SK-N-SH treated with all-trans-retinoic acid at 6 μM for 48 hours (cell line): ENCODE measurements around the gene KIAA1217.

Experiments used
- ATAC-seq: fragments of 200-7000 bp; cut with Tn5 transposase; 3 replicates; pipeline ENCODE4 v1.9.1; 2020; ENCODE audit warnings: mild to moderate bottlenecking, moderate library complexity
- ARNTL ChIP-seq: fragments of 450-650 bp; formaldehyde crosslinking; IDR thresholded peaks from 2 replicates; pipeline ENCODE4 v1.5.0; 2020; ENCODE audit warnings: low read depth, mild to moderate bottlenecking, moderate library complexity, borderline replicate concordance
- BACH2 ChIP-seq: fragments of 250-450 bp; sonication (Bioruptor Pico); IDR thresholded peaks from 2 replicates; pipeline ENCODE4 v1.9.0; 2021; ENCODE audit warnings: mild to moderate bottlenecking, borderline replicate concordance
- CREB5 ChIP-seq: fragments of 250-450 bp; sonication (Bioruptor Pico); IDR thresholded peaks from 2 replicates; pipeline ENCODE4 v1.5.1; 2020; ENCODE audit warnings: low read depth, mild to moderate bottlenecking, moderate library complexity
- CSDC2 ChIP-seq: fragments of 250-450 bp; sonication (Bioruptor Pico); IDR thresholded peaks from 2 replicates; pipeline ENCODE4 v1.5.0; 2020; ENCODE audit warnings: mild to moderate bottlenecking, moderate library complexity
- CSRNP3 ChIP-seq: fragments of 250-450 bp; sonication (Bioruptor Pico); IDR thresholded peaks from 2 replicates; pipeline ENCODE4 v1.5.1; 2021; ENCODE audit warnings: mild to moderate bottlenecking, moderate library complexity
- GLIS3 ChIP-seq: fragments of 250-450 bp; sonication (Bioruptor Pico); IDR thresholded peaks from 2 replicates; pipeline ENCODE4 v1.5.0; 2020; ENCODE audit warnings: mild to moderate bottlenecking, moderate library complexity
- ISL1 ChIP-seq: fragments of 250-450 bp; sonication (Bioruptor Pico); IDR thresholded peaks from 2 replicates; pipeline ENCODE4 v2.1.2; 2022; ENCODE audit warnings: mild to moderate bottlenecking, moderate library complexity
- OSR1 ChIP-seq: fragments of 250-450 bp; sonication (Bioruptor Pico); IDR thresholded peaks from 2 replicates; pipeline ENCODE4 v1.8.0; 2022; ENCODE audit warnings: moderate library complexity, mild to moderate bottlenecking, inconsistent platforms
- PATZ1 ChIP-seq: fragments of 250-450 bp; sonication (Bioruptor Pico); IDR thresholded peaks from 2 replicates; pipeline ENCODE4 v1.8.0; 2020; ENCODE audit warnings: mild to moderate bottlenecking, moderate library complexity, borderline replicate concordance
- POU6F1 ChIP-seq: fragments of 250-450 bp; sonication (Bioruptor Pico); IDR thresholded peaks from 2 replicates; pipeline ENCODE4 v1.8.0; 2021; ENCODE audit warnings: low read depth, mild to moderate bottlenecking, moderate library complexity, borderline replicate concordance
- RARB ChIP-seq: fragments of 250-450 bp; sonication (Bioruptor Pico); IDR thresholded peaks from 2 replicates; pipeline ENCODE4 v1.8.0; 2021; ENCODE audit warnings: mild to moderate bottlenecking, moderate library complexity
- SNAI2 ChIP-seq: fragments of 250-450 bp; sonication (Bioruptor Pico); IDR thresholded peaks from 2 replicates; pipeline ENCODE4 v1.5.0; 2020; ENCODE audit warnings: mild to moderate bottlenecking, moderate library complexity
- TCF4 ChIP-seq: fragments of 250-450 bp; sonication (Bioruptor Pico); IDR thresholded peaks from 2 replicates; pipeline ENCODE4 v1.8.0; 2021; ENCODE audit warnings: mild to moderate bottlenecking, moderate library complexity, borderline replicate concordance
- TOX ChIP-seq: fragments of 250-450 bp; sonication (Bioruptor Pico); IDR thresholded peaks from 2 replicates; pipeline ENCODE4 v1.8.0; 2021; ENCODE audit warnings: mild to moderate bottlenecking, moderate library complexity, borderline replicate concordance
- TSHZ2 ChIP-seq: fragments of 250-450 bp; sonication (Bioruptor Pico); IDR thresholded peaks from 2 replicates; pipeline ENCODE4 v1.5.0; 2020; ENCODE audit warnings: mild to moderate bottlenecking, moderate library complexity
- ZC3H10 ChIP-seq: fragments of 250-450 bp; sonication (Bioruptor Pico); IDR thresholded peaks from 2 replicates; pipeline ENCODE4 v1.5.1; 2021; ENCODE audit warnings: mild to moderate bottlenecking, moderate library complexity
- ZFP3 ChIP-seq: fragments of 250-450 bp; sonication (Bioruptor Pico); IDR thresholded peaks from 2 replicates; pipeline ENCODE4 v1.5.0; 2020; ENCODE audit warnings: mild to moderate bottlenecking, moderate library complexity
- ZFP30 ChIP-seq: fragments of 450-650 bp; formaldehyde crosslinking; IDR thresholded peaks from 2 replicates; pipeline ENCODE4 v1.5.0; 2022; ENCODE audit warnings: mild to moderate bottlenecking, moderate library complexity
- ZNF565 ChIP-seq: fragments of 450-650 bp; formaldehyde crosslinking; conservative IDR thresholded peaks from 2 replicates; pipeline ENCODE4 v1.5.0; 2020; ENCODE audit warnings: low read depth, mild to moderate bottlenecking, moderate library complexity
- ZNF70 ChIP-seq: fragments of 450-650 bp; formaldehyde crosslinking; IDR thresholded peaks from 2 replicates; pipeline ENCODE4 v1.5.0; 2020; ENCODE audit warnings: mild to moderate bottlenecking, moderate library complexity
- ZNF8 ChIP-seq: fragments of 450-650 bp; formaldehyde crosslinking; IDR thresholded peaks from 2 replicates; pipeline ENCODE4 v1.5.0; 2020; ENCODE audit warnings: mild to moderate bottlenecking, moderate library complexity

KIAA1217 gene

GRCh38 chr10:24518981-24519597, 310.2 kb downstream of the KIAA1217 start (continued):
- no peak for TF ChIP-seq TSHZ2
- TF ChIP-seq, all 23 proteins: peak for 0

GRCh38 chr10:24519950-24520349, 311.0 kb downstream of the KIAA1217 start:
- ATAC-seq: no peak
- TF ChIP-seq ZNF565 (CRISPR knock-in tag) (no peak), CSRNP3 (CRISPR knock-in tag) (no peak), TSHZ2 (no peak), RARB (CRISPR knock-in tag) (no peak), ZC3H10 (CRISPR knock-in tag) (no peak), ZNF70 (no peak), ISL1 (CRISPR knock-in tag) (no peak)

GRCh38 chr10:24524314-24524713, 315.4 kb downstream of the KIAA1217 start:
- ATAC-seq: no peak
- TF ChIP-seq POU6F1 (CRISPR knock-in tag) (no peak), ARNTL (CRISPR knock-in tag) (no peak), ZC3H10 (CRISPR knock-in tag) (no peak), OSR1 (no peak), CSRNP3 (CRISPR knock-in tag) (no peak), ZFP30 (CRISPR knock-in tag) (no peak), RARB (CRISPR knock-in tag) (no peak), CSDC2 (CRISPR knock-in tag) (no peak), ZFP3 (CRISPR knock-in tag) (no peak), TSHZ2 (no peak), ZNF565 (CRISPR knock-in tag) (no peak), TOX (CRISPR knock-in tag) (no peak), CREB5 (CRISPR knock-in tag) (no peak), GLIS3 (CRISPR knock-in tag) (no peak), PATZ1 (CRISPR knock-in tag) (no peak), TCF4 (CRISPR knock-in tag) (no peak), SNAI2 (CRISPR knock-in tag) (no peak), BACH2 (no peak), ISL1 (CRISPR knock-in tag) (no peak), ZNF8 (CRISPR knock-in tag) (no peak)
